ENCODE data around the gene SMYD3. TPM values are rescaled to one million over a fixed set of nuclear protein-coding genes. Genes with fewer than 3 reads are reported as not detected.

SMYD3 gene
- total and polyA plus RNA-seq, 4 donors, result 10.5 to 40.1 (median 32.5) TPM

DNA sequence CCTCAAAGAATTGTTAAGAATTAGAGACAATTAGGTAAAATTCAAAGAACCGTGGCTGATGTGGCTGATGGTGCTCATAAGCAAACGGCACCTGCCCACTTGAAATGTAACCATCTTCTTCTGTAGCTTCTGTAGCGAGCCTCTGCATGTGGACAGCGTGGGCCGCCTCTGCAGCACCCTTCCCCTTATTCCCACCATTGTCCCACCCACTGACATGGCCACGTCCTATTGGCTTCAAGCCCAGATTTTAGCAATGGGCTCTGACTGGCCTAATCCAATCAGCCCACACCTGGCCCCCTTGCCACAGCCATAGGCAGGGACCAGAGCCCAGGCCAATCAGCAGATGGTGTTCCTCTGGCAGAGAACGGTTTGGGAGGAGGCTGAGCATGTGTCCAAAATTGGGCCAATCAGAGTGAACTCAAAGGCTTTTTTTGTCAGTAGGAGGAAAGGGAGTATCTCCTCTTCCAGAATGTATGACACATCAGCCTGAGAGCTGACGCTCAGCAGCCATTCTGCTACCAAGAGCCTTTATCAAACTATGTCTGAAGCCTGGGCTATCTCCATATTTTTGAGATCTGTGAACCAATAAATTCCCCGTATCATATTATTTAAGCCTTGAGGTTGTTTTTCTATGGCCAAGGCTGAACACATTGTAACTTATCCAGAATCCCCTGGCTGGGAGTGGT is 518.5 kb downstream of the SMYD3 start:
- no peaks in the 10 kb centered on the region for H3K9me3 ChIP-seq (ENCODE audit: control insufficient read depth in 4 of 4, insufficient read depth in 3 of 4, low read length in 3 of 4)
- no peak overlapping the region for H3K27ac ChIP-seq (ENCODE audit: low read depth in 1 of 2, low read length in 1 of 2)
- ATAC-seq (ENCODE audit: insufficient read depth, low FRiP score), result no peak
- no peaks in the 10 kb centered on the region for H3K36me3 ChIP-seq (ENCODE audit: control insufficient read depth in 4 of 4, insufficient read depth in 4 of 4, low read length in 4 of 4)
- H3K27me3 ChIP-seq (ENCODE audit: control insufficient read depth in 3 of 3, insufficient read depth in 3 of 3, low read length in 2 of 3), result no peaks in the 10 kb centered on the region
- H3K4me3 ChIP-seq, result no peak overlapping the region
- H3K4me1 ChIP-seq (ENCODE audit: control insufficient read depth in 5 of 5, insufficient read depth in 5 of 5, low read length in 5 of 5), result peaks cover 2 to 22% (median 8%) of the 10 kb centered on the region in 5 donors
- WGBS, 2 donors, result 88 to 94% methylated on average over 9 of the region's 9 CpGs
- TF ChIP-seq CTCF (IDR thresholded peaks at IDR 0.05; ENCODE audit: control extremely low read depth, extremely low read depth), result no peak
- no peak overlapping the region for H3K9ac ChIP-seq (ENCODE audit: insufficient read depth in 1 of 2, low read length in 2 of 2)
- DNase-seq, result no peak

- 95 to 96% methylated on average over 6 of the region's 6 CpGs for WGBS, 2 donors
- TF ChIP-seq CTCF (IDR thresholded peaks at IDR 0.05; ENCODE audit: control extremely low read depth, extremely low read depth), result no peak
- DNase-seq (no peak), ATAC-seq (ENCODE audit: insufficient read depth, low FRiP score) (no peak)
- Histone ChIP-seq H3K4me3 (no peak overlapping the region), H3K27me3 (ENCODE audit: control insufficient read depth in 3 of 3, insufficient read depth in 3 of 3, low read length in 2 of 3) (no peaks in the 10 kb centered on the region), H3K36me3 (ENCODE audit: control insufficient read depth in 4 of 4, insufficient read depth in 4 of 4, low read length in 4 of 4) (no peaks in the 10 kb centered on the region), H3K9me3 (ENCODE audit: control insufficient read depth in 4 of 4, insufficient read depth in 3 of 4, low read length in 3 of 4) (no peaks in the 10 kb centered on the region), H3K9ac (ENCODE audit: insufficient read depth in 1 of 2, low read length in 2 of 2) (no peak overlapping the region), H3K27ac (ENCODE audit: low read depth in 1 of 2, low read length in 1 of 2) (no peak overlapping the region), H3K4me1 (ENCODE audit: control insufficient read depth in 5 of 5, insufficient read depth in 5 of 5, low read length in 5 of 5) (peaks cover 2 to 22% (median 8%) of the 10 kb centered on the region in 5 donors)
These were observed 519.1 kb downstream of the SMYD3 start for GRCh38 chr1:245987997-245988392.

- DNase-seq (no peak), ATAC-seq (ENCODE audit: insufficient read depth, low FRiP score) (no peak)
- WGBS, 2 donors, result 88 to 94% methylated on average over 6 of the region's 6 CpGs
- Histone ChIP-seq H3K27ac (ENCODE audit: low read depth in 1 of 2, low read length in 1 of 2) (no peak overlapping the region), H3K9me3 (ENCODE audit: control insufficient read depth in 4 of 4, insufficient read depth in 3 of 4, low read length in 3 of 4) (no peaks in the 10 kb centered on the region), H3K4me3 (no peak overlapping the region), H3K4me1 (ENCODE audit: control insufficient read depth in 5 of 5, insufficient read depth in 5 of 5, low read length in 5 of 5) (peaks cover 2 to 22% (median 10%) of the 10 kb centered on the region in 5 donors), H3K36me3 (ENCODE audit: control insufficient read depth in 4 of 4, insufficient read depth in 4 of 4, low read length in 4 of 4) (no peaks in the 10 kb centered on the region), H3K9ac (ENCODE audit: insufficient read depth in 1 of 2, low read length in 2 of 2) (no peak overlapping the region), H3K27me3 (ENCODE audit: control insufficient read depth in 3 of 3, insufficient read depth in 3 of 3, low read length in 2 of 3) (no peaks in the 10 kb centered on the region)
- no peak for TF ChIP-seq CTCF (IDR thresholded peaks at IDR 0.05; ENCODE audit: control extremely low read depth, extremely low read depth)
These were observed 519.5 kb downstream of the SMYD3 start for GRCh38 chr1:245987577-245987976.

DNA sequence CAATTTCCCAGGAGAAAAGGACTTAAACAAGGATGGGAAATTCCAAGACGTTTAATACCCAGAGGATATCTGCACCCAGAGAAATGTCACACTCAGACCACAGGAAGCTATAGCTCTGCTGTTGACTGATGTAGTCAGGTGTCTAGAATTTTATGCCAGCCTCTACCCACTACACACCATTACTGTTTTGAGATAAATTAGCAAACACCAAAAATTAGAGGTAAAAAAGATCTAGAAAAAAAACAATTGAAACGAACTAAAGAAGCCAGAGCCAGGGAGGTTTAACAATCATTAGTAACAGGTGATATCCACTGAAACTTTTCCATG is 519.9 kb downstream of the SMYD3 start:
- H3K27me3 ChIP-seq (ENCODE audit: control insufficient read depth in 3 of 3, insufficient read depth in 3 of 3, low read length in 2 of 3), result no peaks in the 10 kb centered on the region
- H3K36me3 ChIP-seq (ENCODE audit: control insufficient read depth in 4 of 4, insufficient read depth in 4 of 4, low read length in 4 of 4), result no peaks in the 10 kb centered on the region
- H3K4me1 ChIP-seq (ENCODE audit: control insufficient read depth in 5 of 5, insufficient read depth in 5 of 5, low read length in 5 of 5), result peaks cover 2 to 22% (median 10%) of the 10 kb centered on the region in 5 donors
- ATAC-seq (ENCODE audit: insufficient read depth, low FRiP score) (no peak), DNase-seq (no peak)
- no peak overlapping the region for H3K9ac ChIP-seq (ENCODE audit: insufficient read depth in 1 of 2, low read length in 2 of 2)
- no peak for TF ChIP-seq CTCF (IDR thresholded peaks at IDR 0.05; ENCODE audit: control extremely low read depth, extremely low read depth)
- H3K9me3 ChIP-seq (ENCODE audit: control insufficient read depth in 4 of 4, insufficient read depth in 3 of 4, low read length in 3 of 4), result no peaks in the 10 kb centered on the region
- H3K27ac ChIP-seq (ENCODE audit: low read depth in 1 of 2, low read length in 1 of 2), result no peak overlapping the region
- no peak overlapping the region for H3K4me3 ChIP-seq
- WGBS, 2 donors, result 69 to 76% methylated on average over 2 of the region's 2 CpGs
